Left renal pelvis (tissue), 4 donors: Measurements from ENCODE around the gene PATE4. TPM values are rescaled to one million over a fixed set of nuclear protein-coding genes. Genes with fewer than 3 reads are reported as not detected.
"Not testable (repeated sequence)": the region's sequence is repeated elsewhere in the genome, so short reads cannot be mapped to it uniquely, and the experiment has no call there.

Experiments used
- DNase-seq, 4 donors: peaks; one replicate each; pipeline ENCODE4 v3.0.0-alpha.2; 2013; ENCODE audit warnings: low read depth in 4 of 4, low spot score in 3 of 4
- polyA plus RNA-seq, 4 donors: library from polyadenylated mRNA; unstranded; fragments of 120-200 nt; gene quantifications; one replicate each; pipeline ENCODE4 v1.2.1, GENCODE V29; 2013; ENCODE audit not compliant: insufficient read length in 4 of 4

Gene PATE4
- polyA plus RNA-seq = under 1 TPM in 2 of 4 donors, not detected in 2; 0.15 to 0.19 TPM

GRCh38 chr11:125833016-125833415 is at the start of gene PATE4:
TSS of gene PATE4 (plus strand) at chr11:125833316. CDS start at chr11:125833360, 44 bp downstream.
- no peak for DNase-seq

GRCh38 chr11:125784678-125785077 is 48.4 kb upstream of the PATE4 start:
- DNase-seq = no peak

- DNase-seq = no peak
Measured at GRCh38 chr11:125787827-125788226, 45.3 kb upstream of the PATE4 start, which contains the start of gene PATE3. TSS of gene PATE3 (plus strand) at chr11:125788127. CDS start at chr11:125788152, 25 bp downstream.

- no peak for DNase-seq
Measured at GRCh38 chr11:125790825-125791224, 42.3 kb upstream of the PATE4 start.

- no peak for DNase-seq
Measured at GRCh38 chr11:125797641-125798040, 35.5 kb upstream of the PATE4 start.

- DNase-seq = no peak
Measured at GRCh38 chr11:125799808-125800207, 33.3 kb upstream of the PATE4 start.

GRCh38 chr11:125802387-125802786 is 30.7 kb upstream of the PATE4 start:
- no peak for DNase-seq

- DNase-seq = no peak
Measured at GRCh38 chr11:125807909-125808308, 25.2 kb upstream of the PATE4 start.

GRCh38 chr11:125835748-125836147 is 2.6 kb downstream of the PATE4 start:
- no peak for DNase-seq

GRCh38 chr11:125842321-125842948 is 9.3 kb downstream of the PATE4 start:
- DNase-seq = no peak

- no peak for DNase-seq
Measured at GRCh38 chr11:125846188-125846587, 13.1 kb downstream of the PATE4 start.

- not testable (repeated sequence) for DNase-seq
Measured at GRCh38 chr11:125857670-125858069, 24.6 kb downstream of the PATE4 start.

GRCh38 chr11:125862786-125863185 is 29.7 kb downstream of the PATE4 start:
- not testable (repeated sequence) for DNase-seq

- not testable (repeated sequence) for DNase-seq
Measured at GRCh38 chr11:125865354-125865753, 32.2 kb downstream of the PATE4 start.

GRCh38 chr11:125869521-125869920 is 36.4 kb downstream of the PATE4 start:
- DNase-seq = no peak

GRCh38 chr11:125871391-125872137 is 38.4 kb downstream of the PATE4 start:
- DNase-seq = no peak

GRCh38 chr11:125872138-125872491 is 39.0 kb downstream of the PATE4 start:
- DNase-seq = no peak

GRCh38 chr11:125873881-125874555 is 40.9 kb downstream of the PATE4 start:
- no peak for DNase-seq

GRCh38 chr11:125874556-125875124 is 41.5 kb downstream of the PATE4 start:
- DNase-seq = peak; percentile 38 to 54 (median 44)

- no peak for DNase-seq
Measured at GRCh38 chr11:125881291-125881690, 48.2 kb downstream of the PATE4 start.

- no peak for DNase-seq
Measured at GRCh38 chr11:125883375-125883774, 50.3 kb downstream of the PATE4 start.
